Left ventricle myocardium inferior (tissue), 1 donor: Measurements from ENCODE around the gene ATOSB. TPM values are rescaled to one million over a fixed set of nuclear protein-coding genes. Genes with fewer than 3 reads are reported as not detected.

Experiments used
- DNase-seq: peaks from one replicate; pipeline ENCODE4 v3.0.0-alpha.2; 2020
- H3K27ac ChIP-seq: fragments of 200-600 bp; replicated peaks from 2 replicates; pipeline ENCODE4 v1.8.0; 2021
- H3K27me3 ChIP-seq: fragments of 200-600 bp; 2 replicates; pipeline ENCODE4 v1.8.0; 2021; ENCODE audit warnings: low read depth
- H3K36me3 ChIP-seq: fragments of 200-600 bp; 2 replicates; pipeline ENCODE4 v1.8.0; 2021
- H3K4me1 ChIP-seq: fragments of 200-600 bp; 2 replicates; pipeline ENCODE4 v1.8.0; 2021
- H3K4me3 ChIP-seq: fragments of 200-600 bp; 2 replicates; pipeline ENCODE4 v1.8.0; 2021; ENCODE audit warnings: mild to moderate bottlenecking, moderate library complexity
- H3K9me3 ChIP-seq: fragments of 200-600 bp; replicated peaks from 2 replicates; pipeline ENCODE4 v1.8.0; 2021
- CTCF ChIP-seq: fragments of 200-600 bp; IDR thresholded peaks from 2 replicates; pipeline ENCODE4 v1.8.0; 2021; ENCODE audit warnings: antibody characterized with exemption, mild to moderate bottlenecking, borderline replicate concordance
- intact Hi-C: fragments of 100-400 bp; cut with micrococcal nuclease; formaldehyde crosslinking; loops from one replicate; pipeline ENCODE4 v1.11.0; 2022
- total RNA-seq: library from RNA; stranded (reverse); fragmentation: NEBNext Ultra II Directional; extraction: Animal tissue kit (Norgen Biotek cat#: 25700); gene quantifications from one replicate; pipeline ENCODE4 v1.2.1, GENCODE V29; 2021
- donor health status: DM: no; HTN: yes; CAD: no; lungs with severe emphysema.

The ATOSB gene
- total RNA-seq, 1 donor from 2014 or later: 17.0 TPM

GRCh38 chr9:35107297-35108290 is 8.1 kb downstream of the ATOSB start:
- intact Hi-C loops: no loop called here
- H3K9me3 ChIP-seq: no peaks in the 10 kb centered on the region
- no peak for TF ChIP-seq CTCF
- H3K36me3 ChIP-seq: peaks cover 46% of the 10 kb centered on the region
- no peak overlapping the region for H3K4me3 ChIP-seq
- DNase-seq: no peak
- no peaks in the 10 kb centered on the region for H3K27me3 ChIP-seq
- H3K27ac ChIP-seq: no peak overlapping the region
- H3K4me1 ChIP-seq: peaks cover 47% of the 10 kb centered on the region

- DNase-seq: no peak
- intact Hi-C loops: no loop called here
- Histone ChIP-seq H3K27ac (no peak overlapping the region), H3K27me3 (no peaks in the 10 kb centered on the region), H3K4me1 (peaks cover 49% of the 10 kb centered on the region), H3K4me3 (no peak overlapping the region), H3K9me3 (no peaks in the 10 kb centered on the region), H3K36me3 (peaks cover 50% of the 10 kb centered on the region)
- TF ChIP-seq CTCF: no peak
Observed at GRCh38 chr9:35106343-35106730, 9.3 kb downstream of the ATOSB start.

- no peak overlapping the region for H3K4me3 ChIP-seq
- intact Hi-C loops: no loop called here
- peaks cover 56% of the 10 kb centered on the region for H3K36me3 ChIP-seq
- no peak for TF ChIP-seq CTCF
- peaks cover 49% of the 10 kb centered on the region for H3K4me1 ChIP-seq
- H3K27ac ChIP-seq: no peak overlapping the region
- DNase-seq: no peak
- H3K27me3 ChIP-seq: no peaks in the 10 kb centered on the region
- H3K9me3 ChIP-seq: no peaks in the 10 kb centered on the region
Observed at GRCh38 chr9:35105571-35106342, 9.9 kb downstream of the ATOSB start.

- Histone ChIP-seq H3K4me3 (no peak overlapping the region), H3K4me1 (peaks cover 45% of the 10 kb centered on the region), H3K36me3 (peaks cover 62% of the 10 kb centered on the region), H3K27ac (no peak overlapping the region), H3K27me3 (no peaks in the 10 kb centered on the region), H3K9me3 (no peaks in the 10 kb centered on the region)
- DNase-seq: no peak
- intact Hi-C loops: no loop called here
- no peak for TF ChIP-seq CTCF
Observed at GRCh38 chr9:35105126-35105525, 10.5 kb downstream of the ATOSB start.

- no peak overlapping the region for H3K27ac ChIP-seq
Observed at GRCh38 chr9:35104586-35104985, 11.1 kb downstream of the ATOSB start.

More at GRCh38 chr9:35104586-35104985, 11.1 kb downstream of the ATOSB start:
- Histone ChIP-seq H3K27me3 (no peaks in the 10 kb centered on the region), H3K4me3 (no peak overlapping the region), H3K36me3 (peaks cover 68% of the 10 kb centered on the region), H3K4me1 (peaks cover 39% of the 10 kb centered on the region), H3K9me3 (no peaks in the 10 kb centered on the region)
- TF ChIP-seq CTCF: no peak
- intact Hi-C loops: no loop called here
- no peak for DNase-seq
